K562 (cell line): ENCODE measurements around the gene LPCAT3. TPM values are rescaled to one million over a fixed set of nuclear protein-coding genes. Genes with fewer than 3 reads are reported as not detected.

Source experiments
- ATF1 ChIP-seq, 2 experiments: fragments of 450-650 bp in 1 of 2; IDR thresholded peaks; 2 replicates each; pipeline ENCODE4 v1.6.1; 2016; ENCODE audit warnings: missing compliant biosample characterization in 1 of 2, missing genetic modification characterization in 1 of 2
- CHCHD3 ChIP-seq: fragments of 250-450 bp; sonication (Bioruptor Pico); IDR thresholded peaks from 2 replicates; pipeline ENCODE4 v2.1.2; 2022; ENCODE audit warnings: mild to moderate bottlenecking
- GABPA ChIP-seq: fragments of 200-800 bp; sonication (Bioruptor generic); conservative IDR thresholded peaks from 2 replicates; pipeline ENCODE4 v1.6.1; 2016; ENCODE audit warnings: low read depth, missing genetic modification characterization, missing compliant biosample characterization
- HMG20B ChIP-seq: fragments of 250-450 bp; sonication (Bioruptor Pico); IDR thresholded peaks from 2 replicates; pipeline ENCODE4 v1.5.0; 2021; ENCODE audit warnings: mild to moderate bottlenecking
- KAT8 ChIP-seq: fragments of 450-650 bp; IDR thresholded peaks from 2 replicates; pipeline ENCODE4 v1.6.1; 2016; ENCODE audit warnings: low read depth, mild to moderate bottlenecking
- MCM7 ChIP-seq, 2 experiments: fragments of 450-650 bp; IDR thresholded peaks; 2 replicates each; pipeline ENCODE4 v1.6.1; 2016 to 2018
- MED1 ChIP-seq: sonication (generic); formaldehyde crosslinking; IDR thresholded peaks from 2 replicates; pipeline ENCODE4 v1.8.1; 2023; ENCODE audit warnings: missing genetic modification reagents, borderline replicate concordance
- NONO ChIP-seq, 2 experiments: fragments of 200-400 bp in 1 of 2; fragments of 450-650 bp in 1 of 2; formaldehyde crosslinking in 1 of 2; IDR thresholded peaks; 2 replicates each; pipeline ENCODE4 v1.6.1; 2017; ENCODE audit warnings: low read depth in 2 of 2, mild to moderate bottlenecking in 2 of 2, moderate library complexity in 2 of 2, low read length in 1 of 2
- OTX1 ChIP-seq: fragments of 450-650 bp; formaldehyde crosslinking; IDR thresholded peaks from 2 replicates; pipeline ENCODE4 v1.4.0; 2022; ENCODE audit warnings: mild to moderate bottlenecking
- RBM17 ChIP-seq: fragments of 200-400 bp; formaldehyde crosslinking; IDR thresholded peaks from 2 replicates; pipeline ENCODE4 v1.6.1; 2017; ENCODE audit warnings: low read depth, mild to moderate bottlenecking, low read length, borderline replicate concordance
- RREB1 ChIP-seq: fragments of 250-450 bp; sonication (Bioruptor Pico); IDR thresholded peaks from 2 replicates; pipeline ENCODE4 v1.4.0; 2020
- SREBF2 ChIP-seq: sonication (generic); formaldehyde crosslinking; IDR thresholded peaks from 2 replicates; pipeline ENCODE4 v1.4.0; 2020; ENCODE audit warnings: mild to moderate bottlenecking, missing genetic modification reagents
- TBP ChIP-seq: optimal IDR thresholded peaks from 2 replicates; pipeline ENCODE3; 2011; ENCODE audit warnings: low read depth, low read length, improper control_type of control experiment
- TGIF2 ChIP-seq: sonication (generic); formaldehyde crosslinking; IDR thresholded peaks from 2 replicates; pipeline ENCODE4 v1.8.1; 2022; ENCODE audit warnings: mild to moderate bottlenecking, missing genetic modification reagents, moderate library complexity
- WHSC1 ChIP-seq: IDR thresholded peaks from one replicate; pipeline ENCODE4 v1.6.1; 2012; ENCODE audit warnings: low read length, control low read depth, inconsistent platforms
- ZBTB9 ChIP-seq: fragments of 450-650 bp; formaldehyde crosslinking; IDR thresholded peaks from 2 replicates; pipeline ENCODE4 v1.4.0; 2020; ENCODE audit warnings: mild to moderate bottlenecking, moderate library complexity
- ZNF277 ChIP-seq: fragments of 250-450 bp; sonication (Bioruptor Pico); IDR thresholded peaks from 2 replicates; pipeline ENCODE4 v1.8.0; 2022; ENCODE audit warnings: inconsistent platforms, mild to moderate bottlenecking, moderate library complexity, borderline replicate concordance
- ZNF41 ChIP-seq: fragments of 250-450 bp; sonication (Bioruptor Pico); conservative IDR thresholded peaks from 2 replicates; pipeline ENCODE4 v1.4.0; 2020; ENCODE audit warnings: mild to moderate bottlenecking
- ZNF561 ChIP-seq: fragments of 450-650 bp; formaldehyde crosslinking; conservative IDR thresholded peaks from 2 replicates; pipeline ENCODE4 v1.4.0; 2020; ENCODE audit warnings: mild to moderate bottlenecking, moderate library complexity
- ZNF75A ChIP-seq: fragments of 450-650 bp; formaldehyde crosslinking; IDR thresholded peaks from 2 replicates; pipeline ENCODE4 v1.4.0; 2020; ENCODE audit warnings: mild to moderate bottlenecking
- ZNF79 ChIP-seq: fragments of 250-450 bp; sonication (Bioruptor Pico); IDR thresholded peaks from 2 replicates; pipeline ENCODE4 v1.4.0; 2020; ENCODE audit warnings: low read depth, mild to moderate bottlenecking, moderate library complexity
- ZZZ3 ChIP-seq: fragments of 450-650 bp; IDR thresholded peaks from 2 replicates; pipeline ENCODE4 v1.6.1; 2016; ENCODE audit warnings: antibody characterized with exemption, mild to moderate bottlenecking, moderate library complexity
- polyA plus RNA-seq, 8 experiments: library from polyadenylated mRNA; depleted of rRNA in 4 of 8; stranded (reverse) in 5 of 8; unstranded in 3 of 8; fragments of >200 nt; fragmentation: Nextera tagmentation in 2 of 8; fragmentation: Illumina TruSeq in 1 of 8; extraction: Ambion mirVana in 2 of 8; extraction: Trizol in 1 of 8; gene quantifications; 2 replicates each; pipeline versions ENCODE4 v1.2.1 to v1.2.3, GENCODE V29; 2011 to 2014; ENCODE audit warnings: inconsistent platforms in 1 of 8, missing spikeins in 1 of 8
- total RNA-seq, 7 experiments: library from RNA; depleted of rRNA in 6 of 7; stranded (reverse); fragments of >200 nt in 6 of 7; fragmentation: Illumina TruSeq in 2 of 7; extraction: Trizol in 2 of 7; gene quantifications; 2 replicates each; pipeline versions ENCODE4 v1.2.1 to v1.2.3, GENCODE V29; 2011 to 2021; ENCODE audit warnings: low replicate concordance in 1 of 7

LPCAT3 gene
- total and polyA plus RNA-seq, 9 of the 15 experiments (the other 6 are each of a cell fraction or from before 2014, with no cell fraction given) = 4.9 to 52.5 (median 25.3) TPM

GRCh38 chr12:6927379-6928021 lies 90.8 kb downstream of the LPCAT3 start, which contains the start of gene ATN1 (continued):
- TF ChIP-seq ZBTB9 (CRISPR knock-in tag) = no peak
- no peak for TF ChIP-seq WHSC1
- no peak for TF ChIP-seq MED1 (CRISPR knock-in tag)
- TF ChIP-seq SREBF2 (CRISPR knock-in tag) = no peak
- TF ChIP-seq ZZZ3 = no peak
- TF ChIP-seq ATF1 (CRISPR knock-in tag; IDR thresholded peaks at IDR 0.05) = no peak
- TF ChIP-seq ATF1 (tag; IDR thresholded peaks at IDR 0.05) = no peak
- no peak for TF ChIP-seq MCM7 (IDR thresholded peaks at IDR 0.05)
- TF ChIP-seq ZNF41 (CRISPR knock-in tag) = no peak
- TF ChIP-seq RBM17 = no peak
- no peak for TF ChIP-seq ZNF561 (CRISPR knock-in tag)
- TF ChIP-seq TBP = peak; percentile 47
- no peak for TF ChIP-seq NONO (IDR thresholded peaks at IDR 0.05; ENCODE audit: low read depth in 2 of 2, low read length in 1 of 2)
- TF ChIP-seq HMG20B (CRISPR knock-in tag) = no peak
- TF ChIP-seq KAT8 = no peak
- TF ChIP-seq OTX1 (CRISPR knock-in tag) = 0 out of 2 replicates have a peak, but pooled peaks have one; percentile 33
- no peak for TF ChIP-seq GABPA (tag)
- TF ChIP-seq ZNF75A = no peak
- TF ChIP-seq ZNF79 = no peak
- TF ChIP-seq ZNF277 (CRISPR knock-in tag) = no peak
- no peak for TF ChIP-seq CHCHD3 (CRISPR knock-in tag)
- no peak for TF ChIP-seq TGIF2 (CRISPR knock-in tag)
- no peak for TF ChIP-seq RREB1
